DMS79 (cell line): ENCODE results near the gene OR51B4.
"Not testable (repeated sequence)": the region's sequence is repeated elsewhere in the genome, so short reads cannot be mapped to it uniquely, and the experiment has no call there.

Experiments used
- DNase-seq: peaks from one replicate; lab custom pipeline; 2025; lab: John Stamatoyannopoulos, UW

OR51B4 gene

GRCh38 chr11:5274395-5274794, 27.4 kb downstream of the OR51B4 start:
- no peak for DNase-seq

GRCh38 chr11:5272395-5273017, 29.2 kb downstream of the OR51B4 start:
- no peak for DNase-seq

GRCh38 chr11:5269715-5270147, 32.0 kb downstream of the OR51B4 start, which contains the start of gene HBE1:
HBE1 (minus strand) TSS chr11:5269945; CDS start chr11:5269890, 55 bp downstream.
- DNase-seq, result no peak

GRCh38 chr11:5267033-5267563, 34.6 kb downstream of the OR51B4 start:
- no peak for DNase-seq

GRCh38 chr11:5266609-5267008, 35.1 kb downstream of the OR51B4 start:
- no peak for DNase-seq

- DNase-seq, result no peak
Observed at GRCh38 chr11:5265832-5266231, 35.9 kb downstream of the OR51B4 start.

GRCh38 chr11:5258543-5259262, 43.0 kb downstream of the OR51B4 start:
- DNase-seq, result no peak

GRCh38 chr11:5257296-5257695, 44.5 kb downstream of the OR51B4 start:
- no peak for DNase-seq

- not testable (repeated sequence) for DNase-seq
Observed at GRCh38 chr11:5254646-5255413, 46.9 kb downstream of the OR51B4 start, which contains the start of gene HBG2. HBG2 (minus strand) TSS chr11:5254781; CDS start chr11:5254728, 53 bp downstream.

GRCh38 chr11:5254023-5254422, 47.7 kb downstream of the OR51B4 start:
- DNase-seq, result not testable (repeated sequence)

- DNase-seq, result not testable (repeated sequence)
Observed at GRCh38 chr11:5253440-5253839, 48.3 kb downstream of the OR51B4 start.

GRCh38 chr11:5252919-5253265, 48.9 kb downstream of the OR51B4 start:
- DNase-seq, result no peak

GRCh38 chr11:5252192-5252918, 49.4 kb downstream of the OR51B4 start:
- DNase-seq, result no peak

GRCh38 chr11:5251746-5252145, 50.0 kb downstream of the OR51B4 start:
- DNase-seq, result no peak
